Heart right ventricle (tissue), 16 donors: ENCODE data around the gene CAPZA2. TPM values are rescaled to one million over a fixed set of nuclear protein-coding genes. Genes with fewer than 3 reads are reported as not detected.
"Not testable (repeated sequence)": the region's sequence is repeated elsewhere in the genome, so short reads cannot be mapped to it uniquely, and the experiment has no call there.

Experiments
- ATAC-seq, 8 donors: fragments of 200-7000 bp; cut with Tn5 transposase; one replicate each; pipeline ENCODE4 v1.9.1; 2020; ENCODE audit warnings: mild to moderate bottlenecking in 8 of 8, moderate library complexity in 8 of 8, moderate number of reproducible peaks in 1 of 8
- DNase-seq, 2 donors: peaks; one replicate each; pipeline ENCODE4 v3.0.0-alpha.2; 2020
- H3K27ac ChIP-seq, 10 donors: fragments of 200-600 bp; sonication (generic) in 2 of 10; one replicate each; pipeline versions ENCODE4 v1.5.0 to v1.8.0; 2020 to 2022; ENCODE audit warnings: mild to moderate bottlenecking in 3 of 10
- H3K27me3 ChIP-seq, 7 donors: fragments of 200-600 bp; one replicate each; pipeline ENCODE4 v1.8.0; 2021 to 2022; ENCODE audit warnings: mild to moderate bottlenecking in 2 of 7
- H3K36me3 ChIP-seq, 9 donors: fragments of 200-600 bp; sonication (generic) in 1 of 9; one replicate each; pipeline versions ENCODE4 v1.5.0 to v1.8.0; 2020 to 2022; ENCODE audit warnings: mild to moderate bottlenecking in 2 of 9
- H3K4me1 ChIP-seq, 9 donors: fragments of 200-600 bp; sonication (generic) in 1 of 9; one replicate each; pipeline versions ENCODE4 v1.5.0 to v1.8.0; 2020 to 2022; ENCODE audit warnings: mild to moderate bottlenecking in 4 of 9
- H3K4me3 ChIP-seq, 10 donors: fragments of 200-600 bp; sonication (generic) in 2 of 10; one replicate each; pipeline versions ENCODE4 v1.5.0 to v1.8.0; 2020 to 2022; ENCODE audit warnings: mild to moderate bottlenecking in 7 of 10, moderate library complexity in 2 of 10
- H3K9me3 ChIP-seq, 11 donors: fragments of 200-600 bp in 10 of 11; sonication (generic) in 2 of 11; one replicate each; pipeline versions ENCODE4 v1.5.0 to v1.8.0; 2013 to 2022; ENCODE audit warnings: mild to moderate bottlenecking in 2 of 11, control low read depth in 1 of 11, moderate library complexity in 1 of 11
- CTCF ChIP-seq, 9 donors: fragments of 200-600 bp; sonication (generic) in 2 of 9; IDR thresholded peaks; one replicate each; pipeline versions ENCODE4 v1.5.0 to v1.8.0; 2021 to 2022; ENCODE audit warnings: antibody characterized with exemption in 9 of 9, mild to moderate bottlenecking in 5 of 9, moderate library complexity in 1 of 9
- WGBS, 2 donors: extraction: QIAGEN DNeasy Blood & Tissue Kit; methylation state at CpG; one replicate each; pipeline ENCODE4 v1.1.7; 2013; ENCODE audit warnings: inconsistent platforms in 1 of 2; 5-methylcytosine and 5-hydroxymethylcytosine counted together
- intact Hi-C, 10 donors: fragments of 100-400 bp; cut with DNase I; formaldehyde crosslinking; loops; one replicate each; pipeline versions ENCODE4 v1.11.1 to v1.14.2; 2022
- polyA plus RNA-seq, 2 donors: library from polyadenylated mRNA; stranded (reverse); fragments of 200-250 nt; gene quantifications; one replicate each; pipeline ENCODE4 v1.2.3, GENCODE V29; 2013
- total RNA-seq, 10 donors: library from RNA; stranded (reverse); fragmentation: NEBNext Ultra II Directional in 3 of 10; extraction: Animal tissue kit (Norgen Biotek cat#: 25700) in 3 of 10; gene quantifications; one replicate each; pipeline versions ENCODE4 v1.2.1 to v1.2.4, GENCODE V29; 2021 to 2023
- donor health status: Arrhythmogenic right ventricular cardiomyopathy.
- donor health status: ischemic (EF 13 %, LVEDD 7.1; RV severe dilation, severe dysfunction).
- donor health status: healthy with polysubstance abuse.
- donor health status: DM: no; HTN: yes; CAD: no.
- donor health status: DM: no; HTN: no; CAD: no.
- donor health status: ischemic (EF 25% LVEDD 6.9; RV normal size, moderate dysfunction).
- donor health status: ischemic (EF 25% LVEDD 5.7; RV mildly dilated, moderate dysfunction).
- donor health status: healthy.
- donor health status: DM: yes; HTN: yes; CAD: no.
- donor health status: Ischemic cardiomyopathy.
- donor health status: ischemic (EF 35%, LVEDD 5.7; RV mildly dilated, moderate dysfunction).
- donor health status: nonischemic (EF 11% LVEDD 7.7; RV severe dilation, severe dysfunction).
- donor health status: DM: yes; HTN: yes; CAD: no.
- donor health status: PGD.
- donor health status: ischemic (EF 29% LVEDD 5.4; RV normal size, mild dysfunction).
- donor health status: nonischemic (EF 23%, LVEDD 6.1; RV moderate dilation, normal function).

CAPZA2 gene
- total and polyA plus RNA-seq, 12 donors, result 39.4 to 416 (median 332) TPM

GRCh38 chr7:116820149-116820548 is 42.2 kb upstream of the CAPZA2 start:
- H3K36me3 ChIP-seq, result no peaks in the 10 kb centered on the region
- H3K27me3 ChIP-seq, result no peaks in the 10 kb centered on the region
- intact Hi-C loops, result no loop called here
- no peak for ATAC-seq
- H3K27ac ChIP-seq, result no peak overlapping the region
- no peak for DNase-seq
- no peaks in the 10 kb centered on the region for H3K4me1 ChIP-seq
- no peak overlapping the region for H3K4me3 ChIP-seq
- peaks cover 0 to 15% (median 0%) of the 10 kb centered on the region in 11 donors for H3K9me3 ChIP-seq
- TF ChIP-seq CTCF (IDR thresholded peaks at IDR 0.05), result no peak
- 91 to 95% methylated on average over 3 of the region's 3 CpGs for WGBS, 2 donors

GRCh38 chr7:116821647-116822046 is 40.7 kb upstream of the CAPZA2 start:
- H3K4me3 ChIP-seq, H3K27me3 ChIP-seq, H3K36me3 ChIP-seq, intact Hi-C loops, ATAC-seq, H3K4me1 ChIP-seq, DNase-seq, H3K27ac ChIP-seq: not testable (repeated sequence)
- 93 to 96% methylated on average over 4 of the region's 4 CpGs for WGBS, 2 donors
- peaks cover 0 to 15% (median 0%) of the 10 kb centered on the region in 11 donors for H3K9me3 ChIP-seq

- intact Hi-C loops, result no loop called here
- Histone ChIP-seq H3K27me3 (no peaks in the 10 kb centered on the region), H3K4me1 (no peaks in the 10 kb centered on the region), H3K9me3 (peaks cover 0 to 15% (median 0%) of the 10 kb centered on the region in 11 donors), H3K27ac (no peak overlapping the region), H3K4me3 (no peak overlapping the region), H3K36me3 (no peaks in the 10 kb centered on the region)
- DNase-seq (no peak), ATAC-seq (no peak)
- TF ChIP-seq CTCF (IDR thresholded peaks at IDR 0.05), result no peak
These were observed 37.9 kb upstream of the CAPZA2 start for GRCh38 chr7:116824449-116824848.

- TF ChIP-seq CTCF (IDR thresholded peaks at IDR 0.05), result no peak
- intact Hi-C loops, result no loop called here
- peaks cover 0 to 3% (median 0%) of the 10 kb centered on the region in 7 donors for H3K27me3 ChIP-seq
- H3K4me3 ChIP-seq, result no peak overlapping the region
- H3K36me3 ChIP-seq, result no peaks in the 10 kb centered on the region
- 92 to 96% methylated on average over 4 of the region's 4 CpGs for WGBS, 2 donors
- ATAC-seq (no peak), DNase-seq (no peak)
- peaks cover 0 to 10% (median 0%) of the 10 kb centered on the region in 11 donors for H3K9me3 ChIP-seq
- H3K4me1 ChIP-seq, result no peaks in the 10 kb centered on the region
- no peak overlapping the region for H3K27ac ChIP-seq
These were observed 34.1 kb upstream of the CAPZA2 start for GRCh38 chr7:116828281-116828680.

- intact Hi-C loops, result no loop called here
- no peak for DNase-seq
- no peak for ATAC-seq
- Histone ChIP-seq H3K27ac (no peak overlapping the region), H3K4me3 (no peak overlapping the region), H3K36me3 (no peaks in the 10 kb centered on the region), H3K4me1 (no peaks in the 10 kb centered on the region), H3K9me3 (peaks cover 0 to 10% (median 0%) of the 10 kb centered on the region in 11 donors), H3K27me3 (peaks cover 0 to 4% (median 0%) of the 10 kb centered on the region in 7 donors)
- TF ChIP-seq CTCF (IDR thresholded peaks at IDR 0.05), result no peak
- 78 to 85% methylated on average over 3 of the region's 3 CpGs for WGBS, 2 donors
These were observed 33.3 kb upstream of the CAPZA2 start for GRCh38 chr7:116829041-116829440.
